Measurements from ENCODE around the gene SCD5. TPM values are rescaled to one million over a fixed set of nuclear protein-coding genes. Genes with fewer than 3 reads are reported as not detected.

Gene SCD5
- total and polyA plus RNA-seq, 2 donors from 2014 or later, result 41.2 to 55.7 TPM

GRCh38 chr4:82679531-82679930, 119.1 kb downstream of the SCD5 start:
- Histone ChIP-seq H3K36me3 (ENCODE audit: control insufficient read depth in 2 of 3, insufficient read depth in 3 of 3, low read length in 3 of 3) (peaks cover 0 to 4% (median 0%) of the 10 kb centered on the region in 3 donors), H3K4me3 (ENCODE audit: low read length in 3 of 3) (no peak overlapping the region), H3K27ac (ENCODE audit: low read depth in 2 of 2, low read length in 2 of 2) (no peak overlapping the region), H3K9ac (ENCODE audit: low read length in 3 of 3) (no peak overlapping the region), H3K27me3 (ENCODE audit: control insufficient read depth, insufficient read depth, low read length) (no peaks in the 10 kb centered on the region), H3K9me3 (ENCODE audit: control insufficient read depth in 2 of 3, insufficient read depth in 1 of 3, low read length in 3 of 3) (no peaks in the 10 kb centered on the region), H3K4me1 (ENCODE audit: control insufficient read depth in 2 of 3, insufficient read depth in 2 of 3, low read depth in 1 of 3, low read length in 3 of 3) (no peaks in the 10 kb centered on the region)
- no peak for DNase-seq
- FAIRE-seq, result no peak
- TF ChIP-seq, protein P1, sequence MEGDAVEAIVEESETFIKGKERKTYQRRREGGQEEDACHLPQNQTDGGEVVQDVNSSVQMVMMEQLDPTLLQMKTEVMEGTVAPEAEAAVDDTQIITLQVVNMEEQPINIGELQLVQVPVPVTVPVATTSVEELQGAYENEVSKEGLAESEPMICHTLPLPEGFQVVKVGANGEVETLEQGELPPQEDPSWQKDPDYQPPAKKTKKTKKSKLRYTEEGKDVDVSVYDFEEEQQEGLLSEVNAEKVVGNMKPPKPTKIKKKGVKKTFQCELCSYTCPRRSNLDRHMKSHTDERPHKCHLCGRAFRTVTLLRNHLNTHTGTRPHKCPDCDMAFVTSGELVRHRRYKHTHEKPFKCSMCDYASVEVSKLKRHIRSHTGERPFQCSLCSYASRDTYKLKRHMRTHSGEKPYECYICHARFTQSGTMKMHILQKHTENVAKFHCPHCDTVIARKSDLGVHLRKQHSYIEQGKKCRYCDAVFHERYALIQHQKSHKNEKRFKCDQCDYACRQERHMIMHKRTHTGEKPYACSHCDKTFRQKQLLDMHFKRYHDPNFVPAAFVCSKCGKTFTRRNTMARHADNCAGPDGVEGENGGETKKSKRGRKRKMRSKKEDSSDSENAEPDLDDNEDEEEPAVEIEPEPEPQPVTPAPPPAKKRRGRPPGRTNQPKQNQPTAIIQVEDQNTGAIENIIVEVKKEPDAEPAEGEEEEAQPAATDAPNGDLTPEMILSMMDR (IDR thresholded peaks at IDR 0.05; ENCODE audit: borderline replicate concordance, extremely low read depth, insufficient read depth), result no peak
- intact Hi-C loops (cut with DNase I), result no loop called here

DNA sequence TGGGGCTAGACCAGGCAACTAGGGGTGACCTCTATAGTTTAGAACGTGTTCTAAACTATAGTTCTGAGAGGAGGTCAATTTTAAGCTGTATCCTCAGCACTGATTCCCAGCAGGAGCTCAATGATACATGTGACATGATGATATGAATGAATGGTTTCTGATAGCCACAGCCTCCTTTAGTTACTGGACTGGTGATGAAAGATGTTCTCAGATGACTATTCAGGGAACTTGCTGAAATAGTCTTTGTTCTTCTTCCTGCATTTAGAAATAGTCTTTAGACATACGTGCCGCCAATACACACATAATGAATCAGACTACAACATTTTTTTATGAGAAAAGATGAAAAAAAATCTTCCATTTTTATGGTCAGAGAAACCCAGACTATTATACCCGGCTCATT, 120.5 kb downstream of the SCD5 start:
- TF ChIP-seq, protein P1 (IDR thresholded peaks at IDR 0.05; ENCODE audit: borderline replicate concordance, extremely low read depth, insufficient read depth), result no peak
- H3K36me3 ChIP-seq (ENCODE audit: control insufficient read depth in 2 of 3, insufficient read depth in 3 of 3, low read length in 3 of 3), result peaks cover 0 to 8% (median 0%) of the 10 kb centered on the region in 3 donors
- H3K27ac ChIP-seq (ENCODE audit: low read depth in 2 of 2, low read length in 2 of 2), result no peak overlapping the region
- no peaks in the 10 kb centered on the region for H3K4me1 ChIP-seq (ENCODE audit: control insufficient read depth in 2 of 3, insufficient read depth in 2 of 3, low read depth in 1 of 3, low read length in 3 of 3)
- no peaks in the 10 kb centered on the region for H3K9me3 ChIP-seq (ENCODE audit: control insufficient read depth in 2 of 3, insufficient read depth in 1 of 3, low read length in 3 of 3)
- intact Hi-C loops (cut with DNase I), result no loop called here
- no peak overlapping the region for H3K4me3 ChIP-seq (ENCODE audit: low read length in 3 of 3)
- no peak overlapping the region for H3K9ac ChIP-seq (ENCODE audit: low read length in 3 of 3)
- no peaks in the 10 kb centered on the region for H3K27me3 ChIP-seq (ENCODE audit: control insufficient read depth, insufficient read depth, low read length)
- DNase-seq, result no peak
- no peak for FAIRE-seq

DNA sequence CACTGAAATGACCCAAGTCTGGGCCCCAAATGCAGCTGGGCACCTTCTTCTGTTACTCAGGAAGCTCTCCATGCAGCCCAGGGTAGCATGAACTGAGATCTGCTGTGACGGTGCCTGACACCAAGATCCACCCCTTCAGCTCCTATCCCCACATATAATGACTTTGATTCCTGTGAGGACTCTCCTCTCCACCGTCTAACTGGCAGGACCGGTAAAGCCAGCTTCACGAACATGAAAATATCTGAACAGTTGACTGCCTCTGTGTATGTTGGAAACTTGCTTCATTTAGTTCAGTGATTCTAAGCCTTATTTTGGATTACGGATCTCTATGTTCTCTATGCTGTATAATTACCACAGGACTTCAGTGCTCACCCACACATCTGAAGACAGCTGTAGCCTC, 121.3 kb downstream of the SCD5 start:
- DNase-seq (peak in 1 of 5 donors; percentile 32), FAIRE-seq (no peak)
- H3K36me3 ChIP-seq (ENCODE audit: control insufficient read depth in 2 of 3, insufficient read depth in 3 of 3, low read length in 3 of 3), result peaks cover 0 to 8% (median 0%) of the 10 kb centered on the region in 3 donors
- H3K9me3 ChIP-seq (ENCODE audit: control insufficient read depth in 2 of 3, insufficient read depth in 1 of 3, low read length in 3 of 3), result no peaks in the 10 kb centered on the region
- no peak overlapping the region for H3K9ac ChIP-seq (ENCODE audit: low read length in 3 of 3)
- H3K27ac ChIP-seq (ENCODE audit: low read depth in 2 of 2, low read length in 2 of 2), result no peak overlapping the region
- intact Hi-C loops (cut with DNase I), result no loop called here
- H3K4me1 ChIP-seq (ENCODE audit: control insufficient read depth in 2 of 3, insufficient read depth in 2 of 3, low read depth in 1 of 3, low read length in 3 of 3), result no peaks in the 10 kb centered on the region
- H3K27me3 ChIP-seq (ENCODE audit: control insufficient read depth, insufficient read depth, low read length), result no peaks in the 10 kb centered on the region
- TF ChIP-seq, protein P1 (IDR thresholded peaks at IDR 0.05; ENCODE audit: borderline replicate concordance, extremely low read depth, insufficient read depth), result no peak
- no peak overlapping the region for H3K4me3 ChIP-seq (ENCODE audit: low read length in 3 of 3)
